AML-193 (cell line): ENCODE results near the gene CDK19.

ENCODE experiments used
- DNase-seq, 2 experiments: peaks; one replicate each; lab custom pipeline; 2025; lab: John Stamatoyannopoulos, UW

Gene CDK19

DNA sequence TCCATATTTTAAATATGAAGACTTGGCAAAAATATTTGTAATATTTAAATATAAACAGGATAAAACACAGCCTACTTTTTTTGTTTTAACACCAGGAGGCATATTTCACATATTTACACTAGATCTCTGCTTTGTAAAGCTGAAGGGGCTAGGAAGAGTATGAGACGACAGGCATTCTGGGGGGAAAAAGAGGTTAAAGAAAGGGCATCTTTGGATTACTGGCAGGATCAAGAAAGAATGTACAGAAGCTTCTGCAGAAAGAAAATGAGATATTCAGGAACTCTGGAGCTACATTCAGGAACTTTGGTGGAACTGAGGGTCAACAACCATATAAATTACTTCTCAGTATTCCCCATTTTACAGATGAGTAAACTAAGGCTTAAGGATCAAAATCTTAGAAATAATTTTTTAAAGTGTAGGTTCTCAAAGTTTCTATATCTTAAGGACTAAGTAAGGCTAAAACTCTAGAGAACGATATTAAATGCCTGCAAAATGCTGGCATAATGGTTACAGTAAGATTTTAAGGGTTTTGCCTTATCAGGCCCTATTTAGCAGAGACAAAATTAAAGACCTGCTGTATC, 156.5 kb downstream of the CDK19 start:
- DNase-seq: no peak

- no peak for DNase-seq
Observed at GRCh38 chr6:110656492-110656891, 158.8 kb downstream of the CDK19 start.

DNA sequence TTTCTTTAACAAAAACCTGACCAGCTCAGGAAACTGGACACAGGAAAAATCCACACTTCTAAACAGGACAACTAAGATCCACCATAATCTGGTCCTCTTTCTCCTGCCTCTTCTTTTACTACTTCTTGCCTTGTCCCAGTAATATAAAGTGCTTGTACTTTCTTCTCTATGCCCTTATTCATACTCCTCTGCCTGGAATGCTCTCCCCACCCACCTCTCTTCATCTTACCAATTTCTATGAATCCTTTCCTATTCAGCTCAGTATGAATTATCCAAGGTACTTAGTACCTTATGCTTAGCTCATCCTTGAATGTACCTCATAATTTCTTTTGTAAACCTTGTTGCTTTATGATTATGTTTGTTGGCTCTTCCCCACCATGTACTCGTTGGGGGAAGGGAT, 159.4 kb downstream of the CDK19 start:
- DNase-seq: no peak

- DNase-seq: no peak
Observed at GRCh38 chr6:110654096-110654820, 161.0 kb downstream of the CDK19 start.

DNA sequence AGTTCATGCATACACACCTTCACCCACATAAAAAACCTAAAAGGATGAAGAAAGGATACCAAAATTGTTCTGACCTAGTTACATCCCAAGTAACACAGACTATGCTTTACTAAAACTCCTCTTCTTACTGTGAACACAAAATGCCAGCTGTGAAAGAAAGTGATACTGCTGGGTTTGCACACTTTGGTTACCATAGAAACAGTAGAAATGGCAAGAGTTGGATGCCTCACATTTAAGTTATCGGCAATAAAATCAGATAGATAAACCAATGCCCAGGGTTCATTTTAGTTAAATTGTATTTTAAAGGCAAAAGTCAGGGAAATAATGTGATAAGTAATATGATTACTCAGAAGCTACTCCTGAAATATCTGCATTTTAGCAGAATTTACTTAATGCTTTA, 161.9 kb downstream of the CDK19 start:
- no peak for DNase-seq

GRCh38 chr6:110652520-110652919, 162.7 kb downstream of the CDK19 start:
- DNase-seq: no peak

GRCh38 chr6:110650755-110651154, 164.5 kb downstream of the CDK19 start:
- DNase-seq: no peak

GRCh38 chr6:110649704-110650103, 165.6 kb downstream of the CDK19 start:
- DNase-seq: no peak

GRCh38 chr6:110646951-110647910, 168.0 kb downstream of the CDK19 start:
- DNase-seq: no peak

- DNase-seq: no peak
Observed at GRCh38 chr6:110646419-110646698, 168.9 kb downstream of the CDK19 start.

DNA sequence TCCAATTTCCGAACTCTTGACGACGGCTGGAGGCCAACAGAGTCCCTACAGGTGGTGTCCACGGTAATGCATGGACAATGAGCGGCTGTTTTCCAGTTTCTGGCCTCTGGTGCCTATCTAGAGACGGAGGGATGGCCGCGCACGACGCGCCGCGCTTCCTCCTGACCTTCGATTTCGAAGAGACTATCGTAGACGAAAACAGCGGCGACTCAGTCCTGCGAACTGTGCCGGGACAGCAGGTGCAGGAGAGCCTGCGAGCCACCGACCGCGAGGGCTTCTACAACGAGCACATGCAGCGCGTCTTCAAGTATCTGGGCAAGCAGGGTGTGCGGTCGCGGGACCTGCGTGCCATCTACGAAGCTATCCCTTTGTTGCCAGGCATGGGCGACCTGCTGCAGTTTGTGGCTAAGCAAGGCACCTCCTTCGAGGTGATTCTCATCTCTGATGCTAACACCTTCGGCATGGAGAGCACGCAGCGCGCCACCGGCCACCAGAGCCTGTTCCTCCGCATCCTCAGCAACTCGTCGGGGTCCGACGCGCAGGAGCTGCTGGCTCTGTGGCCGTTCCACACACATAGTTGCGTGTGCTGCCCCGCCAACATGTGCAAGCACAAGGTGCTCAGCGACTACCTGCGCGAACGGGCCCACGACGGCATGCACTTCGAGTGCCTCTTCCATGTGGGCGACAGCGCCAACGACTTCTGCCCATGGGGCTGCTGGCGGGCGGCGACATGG, 169.4 kb downstream of the CDK19 start:
- DNase-seq: no peak

DNA sequence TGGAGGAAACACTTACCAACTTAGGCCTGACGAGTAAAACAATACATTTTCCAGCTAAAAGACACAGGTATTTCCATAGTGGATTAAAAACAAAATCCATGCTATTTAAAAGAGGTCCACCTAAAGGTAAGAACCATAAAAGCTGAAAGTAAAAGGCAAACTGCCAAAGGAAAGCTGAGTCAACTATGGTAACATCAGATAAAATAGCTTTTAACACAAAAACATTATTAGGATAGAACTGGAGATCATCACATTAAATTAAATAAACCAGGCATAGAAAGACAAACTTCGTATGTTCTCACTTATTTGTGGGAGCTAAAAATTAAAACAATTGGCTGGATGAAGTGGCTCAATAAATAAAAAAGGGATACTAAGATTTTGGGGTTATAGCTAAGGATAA, 172.1 kb downstream of the CDK19 start:
- no peak for DNase-seq

GRCh38 chr6:110642711-110643110, 172.6 kb downstream of the CDK19 start:
- no peak for DNase-seq

- no peak for DNase-seq
Observed at GRCh38 chr6:110636781-110637180, 178.5 kb downstream of the CDK19 start.

DNA sequence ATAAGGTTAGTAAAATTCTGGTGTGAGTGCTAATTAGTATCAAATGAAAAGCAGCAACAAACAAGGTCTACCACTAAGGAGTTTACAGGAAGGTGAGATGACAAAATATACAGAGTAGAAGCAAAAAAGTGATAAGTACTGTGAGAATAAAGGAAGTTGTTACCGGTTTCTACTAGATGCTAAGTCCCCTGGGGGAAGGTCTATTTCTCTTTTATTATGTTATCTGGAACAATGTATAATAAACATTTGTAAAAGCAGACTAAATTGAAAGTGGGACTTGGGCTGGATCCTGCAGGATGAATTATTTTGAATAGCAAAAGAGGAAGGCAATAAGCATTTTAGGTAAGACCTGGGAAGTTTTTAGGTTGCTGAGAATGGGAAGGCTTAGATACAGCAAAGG, 180.2 kb downstream of the CDK19 start:
- DNase-seq: peak in 1 of 2 experiments; percentile 11

DNA sequence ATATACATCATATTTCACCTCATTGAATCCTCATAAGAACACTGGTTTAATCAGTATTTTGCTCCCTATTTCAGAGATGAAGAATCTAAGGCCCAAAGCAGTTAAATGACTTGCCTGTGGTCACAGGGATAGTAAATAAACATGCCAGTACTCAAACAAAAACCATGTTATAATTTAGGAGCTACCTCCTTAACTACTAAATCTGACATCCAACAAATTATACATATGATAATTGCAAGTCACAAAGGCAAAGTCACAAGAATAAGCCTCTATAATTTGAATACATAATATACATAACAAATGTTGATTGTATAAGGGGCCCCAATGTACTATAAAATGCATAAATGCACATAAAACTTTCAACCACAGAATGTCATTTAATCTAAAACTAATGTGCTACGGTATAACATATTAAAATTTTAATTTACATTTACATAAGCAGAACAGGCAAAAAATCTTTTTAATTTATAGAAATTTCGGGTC, 181.5 kb downstream of the CDK19 start:
- no peak for DNase-seq

DNA sequence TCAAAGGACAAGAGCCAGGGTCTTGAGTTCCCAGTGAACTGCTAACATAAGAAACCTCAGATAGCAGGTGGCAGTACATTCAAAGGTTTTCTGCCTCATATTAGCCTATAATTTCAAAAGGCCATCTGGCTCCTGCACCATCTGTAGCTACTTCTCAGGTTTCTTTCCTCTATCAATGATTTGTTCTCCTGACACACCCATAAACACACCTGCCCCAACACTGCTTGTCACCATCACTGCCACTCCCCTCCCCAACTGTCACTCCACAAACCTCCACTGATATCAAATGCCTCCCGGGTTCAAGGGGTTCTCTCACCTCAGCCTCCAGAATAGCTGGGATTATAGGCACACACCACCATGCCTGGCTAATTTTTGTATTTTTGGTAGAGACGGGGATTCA, 186.1 kb downstream of the CDK19 start:
- no peak for DNase-seq

DNA sequence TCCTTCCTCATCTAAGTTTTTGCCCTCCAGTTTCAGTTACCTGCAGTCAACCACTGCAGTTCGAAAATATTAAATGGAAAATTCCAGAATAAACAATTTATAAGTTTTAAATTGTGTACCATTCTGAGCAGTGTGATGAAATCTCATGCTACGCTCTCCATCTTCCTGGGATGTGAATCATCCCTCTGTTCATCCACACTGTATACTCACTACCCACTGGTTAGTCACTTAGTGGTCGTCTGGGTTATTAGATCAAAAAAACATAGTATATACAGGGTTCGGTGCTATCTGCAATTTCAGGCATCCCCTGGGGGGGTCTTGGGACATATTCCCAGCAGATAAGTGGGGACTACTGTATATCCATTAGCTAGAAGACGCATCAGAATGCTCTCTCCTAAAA, 186.9 kb downstream of the CDK19 start:
- DNase-seq: no peak

DNA sequence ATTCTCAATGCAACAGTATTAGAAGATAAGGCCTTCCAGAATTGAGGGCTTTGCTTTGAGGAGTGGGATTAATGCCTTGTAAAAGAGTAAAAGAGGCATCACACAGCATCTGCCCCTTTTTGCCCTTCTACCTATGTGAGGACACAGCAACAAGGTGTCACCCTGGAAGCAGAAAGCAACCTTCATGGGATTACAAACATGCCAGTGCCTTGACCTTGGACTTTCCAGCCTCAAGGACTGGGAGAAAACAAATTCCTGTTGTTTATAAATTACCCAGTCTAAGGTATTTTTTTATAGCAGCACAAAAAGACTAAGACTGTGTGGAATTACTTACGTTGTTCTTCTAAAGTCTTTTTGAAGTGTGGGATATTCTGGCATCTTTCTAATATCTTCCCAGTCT, 188.8 kb downstream of the CDK19 start:
- DNase-seq: no peak

- no peak for DNase-seq
Observed at GRCh38 chr6:110625883-110626282, 189.4 kb downstream of the CDK19 start.

DNA sequence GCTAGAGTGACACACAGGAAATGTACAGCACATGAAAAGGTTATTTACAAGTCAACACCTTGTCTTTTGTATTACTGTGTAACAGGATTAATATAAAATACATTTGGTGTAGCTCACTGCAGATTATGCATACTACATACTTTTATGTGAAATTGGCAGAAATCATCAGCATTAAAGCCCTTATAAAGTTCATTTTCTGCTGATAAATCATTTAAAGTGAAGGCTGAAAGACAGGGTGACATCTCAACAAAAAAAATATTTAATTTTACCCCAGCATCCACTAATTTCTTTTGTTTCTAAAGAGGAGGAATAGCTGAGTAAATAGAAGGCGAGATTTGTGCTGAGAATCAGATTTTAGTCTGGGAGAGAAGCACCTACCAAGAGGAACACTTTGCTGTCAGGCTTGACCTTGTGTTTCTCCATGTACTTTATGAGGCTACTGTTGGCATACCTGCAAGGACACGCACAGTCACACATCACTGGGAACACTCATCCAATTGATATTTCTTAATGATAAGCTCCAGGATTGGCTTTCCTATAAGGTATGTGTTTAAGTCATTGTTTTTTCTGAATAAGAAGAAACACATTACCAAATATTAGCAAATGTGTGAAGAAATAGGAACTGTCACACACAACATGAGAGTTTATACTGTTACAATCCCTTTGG, 192.2 kb downstream of the CDK19 start:
- no peak for DNase-seq

GRCh38 chr6:110621061-110621460, 194.2 kb downstream of the CDK19 start:
- no peak for DNase-seq
